ENCODE data around the gene RPS10.

RPS10 gene

DNA sequence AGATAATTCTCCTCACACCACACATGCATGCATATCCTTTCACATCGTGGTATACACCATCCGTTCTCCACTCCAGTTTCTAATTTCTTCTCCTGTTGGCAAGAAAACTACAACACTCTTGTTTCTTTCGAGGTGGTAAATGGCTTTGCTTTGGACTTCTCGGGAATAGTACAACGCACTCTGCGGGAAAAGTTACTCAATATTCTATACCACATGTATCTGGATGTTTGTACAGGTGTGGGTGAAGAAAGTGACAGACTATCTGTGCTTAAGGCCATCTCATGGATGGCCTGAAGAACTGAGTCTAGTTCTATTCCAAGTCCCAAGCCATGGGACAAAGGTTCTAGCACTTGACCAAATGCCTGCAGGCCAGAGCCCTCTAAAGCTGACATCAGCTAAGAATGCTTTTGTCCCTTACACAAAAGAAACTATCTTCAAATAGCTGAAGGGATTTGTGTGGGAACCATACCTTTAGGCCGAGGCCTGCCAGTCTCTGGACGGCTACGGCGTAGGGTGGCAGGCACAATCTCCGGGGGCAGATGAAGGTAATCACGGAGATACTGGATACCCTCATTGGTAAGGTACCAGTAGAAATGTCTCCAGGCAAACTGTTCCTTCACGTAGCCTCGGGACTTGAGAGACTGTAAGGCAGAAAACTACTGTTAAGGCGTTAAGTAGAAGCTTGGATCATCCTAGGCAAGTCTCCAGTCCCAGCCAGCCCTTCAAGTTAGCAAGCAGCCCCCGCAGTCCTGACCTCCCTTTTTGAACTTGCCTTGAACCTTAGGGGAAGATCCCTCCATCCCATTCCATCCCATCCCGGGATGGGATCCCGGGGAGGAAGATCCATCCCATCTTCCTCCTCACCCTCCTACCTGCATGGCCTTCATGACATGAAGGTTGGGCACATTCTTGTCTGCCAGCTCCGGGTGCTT is 1.4 kb downstream of the RPS10 start:
- H3K4me3 ChIP-seq (ENCODE audit: low read depth in 1 of 2, low read length in 2 of 2), result peak overlapping the region; percentile 74 to 84; a peak in 3 of 4 replicates
- H4K20me1 ChIP-seq (ENCODE audit: insufficient read depth, low read length), result peaks cover 52% of the 10 kb centered on the region
- H3K27me3 ChIP-seq (ENCODE audit: insufficient read depth, low read length, poor library complexity), result no peaks in the 10 kb centered on the region
- DNase-seq (no peak), ATAC-seq (ENCODE audit: insufficient read depth, low read depth) (no peak)
- H3K79me2 ChIP-seq (ENCODE audit: insufficient read depth, low read length), result peaks cover 56% of the 10 kb centered on the region
- peak overlapping the region; percentile 83 for H3K4me2 ChIP-seq (ENCODE audit: insufficient read depth, low read length)
- H3K9ac ChIP-seq (ENCODE audit: low read depth, low read length), result peak overlapping the region; percentile 72
- H2AFZ ChIP-seq (ENCODE audit: low read depth, low read length), result no peak overlapping the region
- TF ChIP-seq, protein P1, sequence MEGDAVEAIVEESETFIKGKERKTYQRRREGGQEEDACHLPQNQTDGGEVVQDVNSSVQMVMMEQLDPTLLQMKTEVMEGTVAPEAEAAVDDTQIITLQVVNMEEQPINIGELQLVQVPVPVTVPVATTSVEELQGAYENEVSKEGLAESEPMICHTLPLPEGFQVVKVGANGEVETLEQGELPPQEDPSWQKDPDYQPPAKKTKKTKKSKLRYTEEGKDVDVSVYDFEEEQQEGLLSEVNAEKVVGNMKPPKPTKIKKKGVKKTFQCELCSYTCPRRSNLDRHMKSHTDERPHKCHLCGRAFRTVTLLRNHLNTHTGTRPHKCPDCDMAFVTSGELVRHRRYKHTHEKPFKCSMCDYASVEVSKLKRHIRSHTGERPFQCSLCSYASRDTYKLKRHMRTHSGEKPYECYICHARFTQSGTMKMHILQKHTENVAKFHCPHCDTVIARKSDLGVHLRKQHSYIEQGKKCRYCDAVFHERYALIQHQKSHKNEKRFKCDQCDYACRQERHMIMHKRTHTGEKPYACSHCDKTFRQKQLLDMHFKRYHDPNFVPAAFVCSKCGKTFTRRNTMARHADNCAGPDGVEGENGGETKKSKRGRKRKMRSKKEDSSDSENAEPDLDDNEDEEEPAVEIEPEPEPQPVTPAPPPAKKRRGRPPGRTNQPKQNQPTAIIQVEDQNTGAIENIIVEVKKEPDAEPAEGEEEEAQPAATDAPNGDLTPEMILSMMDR (IDR thresholded peaks at IDR 0.05; ENCODE audit: borderline replicate concordance, extremely low read depth, low read length, poor library complexity, severe bottlenecking), result no peak
- TF ChIP-seq EZH2 (IDR thresholded peaks at IDR 0.05; ENCODE audit: borderline replicate concordance, low read depth, low read length, severe bottlenecking), result no peak
- no peaks in the 10 kb centered on the region for H3K9me3 ChIP-seq (ENCODE audit: insufficient read depth, low read length, severe bottlenecking)
- H3K36me3 ChIP-seq (ENCODE audit: insufficient read depth, low read length), result peaks cover 60% of the 10 kb centered on the region
- H3K4me1 ChIP-seq (ENCODE audit: insufficient read depth, low read length), result peaks cover 47% of the 10 kb centered on the region
- H3K27ac ChIP-seq (ENCODE audit: low read length), result peak overlapping the region; percentile 86

DNA sequence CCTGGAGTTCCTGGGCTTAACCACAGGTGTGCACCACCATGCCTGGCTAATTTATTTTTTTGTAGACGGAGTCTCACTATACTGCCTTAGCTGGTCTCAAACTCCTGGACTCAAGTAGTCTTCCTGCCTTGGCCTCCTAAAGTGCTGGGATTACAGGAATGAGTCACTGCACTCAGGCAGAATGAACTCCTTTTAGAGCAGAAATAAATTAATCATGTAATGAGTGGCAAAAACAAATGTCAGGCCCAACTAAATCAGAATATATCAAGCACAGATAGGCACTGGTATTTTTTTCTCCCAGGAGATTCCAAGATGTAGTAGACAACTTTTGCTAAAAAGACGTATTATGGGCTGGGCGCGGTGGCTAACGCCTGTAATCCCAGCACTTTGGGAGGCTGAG is 2.6 kb downstream of the RPS10 start:
- peak overlapping the region; percentile 83 for H3K4me2 ChIP-seq (ENCODE audit: insufficient read depth, low read length)
- DNase-seq (no peak), ATAC-seq (ENCODE audit: insufficient read depth, low read depth) (no peak)
- peaks cover 60% of the 10 kb centered on the region for H3K79me2 ChIP-seq (ENCODE audit: insufficient read depth, low read length)
- H3K4me1 ChIP-seq (ENCODE audit: insufficient read depth, low read length), result peaks cover 47% of the 10 kb centered on the region
- H3K9ac ChIP-seq (ENCODE audit: low read depth, low read length), result peak overlapping the region; percentile 72; the same call in 1 of the 2 replicates
- H3K9me3 ChIP-seq (ENCODE audit: insufficient read depth, low read length, severe bottlenecking), result no peaks in the 10 kb centered on the region
- no peak overlapping the region for H3K4me3 ChIP-seq (ENCODE audit: low read depth in 1 of 2, low read length in 2 of 2)
- H3K36me3 ChIP-seq (ENCODE audit: insufficient read depth, low read length), result peaks cover 72% of the 10 kb centered on the region
- peaks cover 57% of the 10 kb centered on the region for H4K20me1 ChIP-seq (ENCODE audit: insufficient read depth, low read length)
- TF ChIP-seq, protein P1 (IDR thresholded peaks at IDR 0.05; ENCODE audit: borderline replicate concordance, extremely low read depth, low read length, poor library complexity, severe bottlenecking), result no peak
- TF ChIP-seq EZH2 (IDR thresholded peaks at IDR 0.05; ENCODE audit: borderline replicate concordance, low read depth, low read length, severe bottlenecking), result no peak
- no peaks in the 10 kb centered on the region for H3K27me3 ChIP-seq (ENCODE audit: insufficient read depth, low read length, poor library complexity)
- H2AFZ ChIP-seq (ENCODE audit: low read depth, low read length), result no peak overlapping the region
- no peak overlapping the region for H3K27ac ChIP-seq (ENCODE audit: low read length)

DNA sequence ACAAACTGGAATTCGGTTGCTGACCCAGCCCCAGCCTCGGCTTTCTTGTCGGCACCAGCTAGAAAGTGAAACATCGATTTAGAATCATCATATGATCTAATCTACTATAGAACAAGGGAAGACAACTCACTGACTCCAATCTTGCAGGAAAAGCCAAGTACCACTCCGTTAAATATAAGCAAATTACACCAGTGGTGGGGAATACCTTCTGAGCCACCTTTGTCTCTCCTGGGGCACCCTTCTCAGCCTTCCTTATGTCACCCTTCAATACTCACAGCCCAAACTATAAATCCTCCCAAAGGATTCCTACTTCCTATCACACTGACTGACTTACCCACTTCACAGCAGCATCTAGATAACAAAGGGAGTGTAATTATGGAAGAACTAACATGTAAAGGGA is 7.5 kb downstream of the RPS10 start:
- Histone ChIP-seq H3K79me2 (ENCODE audit: insufficient read depth, low read length) (peaks cover 34% of the 10 kb centered on the region), H4K20me1 (ENCODE audit: insufficient read depth, low read length) (peaks cover 56% of the 10 kb centered on the region; the same call in 1 of the 2 replicates), H3K27ac (ENCODE audit: low read length) (no peak overlapping the region), H3K9me3 (ENCODE audit: insufficient read depth, low read length, severe bottlenecking) (no peaks in the 10 kb centered on the region), H3K9ac (ENCODE audit: low read depth, low read length) (no peak overlapping the region), H3K36me3 (ENCODE audit: insufficient read depth, low read length) (peaks cover 90% of the 10 kb centered on the region), H2AFZ (ENCODE audit: low read depth, low read length) (no peak overlapping the region), H3K27me3 (ENCODE audit: insufficient read depth, low read length, poor library complexity) (no peaks in the 10 kb centered on the region), H3K4me3 (ENCODE audit: low read depth in 1 of 2, low read length in 2 of 2) (no peak overlapping the region), H3K4me1 (ENCODE audit: insufficient read depth, low read length) (peaks cover 21% of the 10 kb centered on the region), H3K4me2 (ENCODE audit: insufficient read depth, low read length) (no peak overlapping the region)
- no peak for ATAC-seq (ENCODE audit: insufficient read depth, low read depth)
- DNase-seq, result no peak
- no peak for TF ChIP-seq EZH2 (IDR thresholded peaks at IDR 0.05; ENCODE audit: borderline replicate concordance, low read depth, low read length, severe bottlenecking)
- TF ChIP-seq, protein P1 (IDR thresholded peaks at IDR 0.05; ENCODE audit: borderline replicate concordance, extremely low read depth, low read length, poor library complexity, severe bottlenecking), result no peak
